Measurements from ENCODE around the gene MEIS2.

Gene MEIS2

DNA sequence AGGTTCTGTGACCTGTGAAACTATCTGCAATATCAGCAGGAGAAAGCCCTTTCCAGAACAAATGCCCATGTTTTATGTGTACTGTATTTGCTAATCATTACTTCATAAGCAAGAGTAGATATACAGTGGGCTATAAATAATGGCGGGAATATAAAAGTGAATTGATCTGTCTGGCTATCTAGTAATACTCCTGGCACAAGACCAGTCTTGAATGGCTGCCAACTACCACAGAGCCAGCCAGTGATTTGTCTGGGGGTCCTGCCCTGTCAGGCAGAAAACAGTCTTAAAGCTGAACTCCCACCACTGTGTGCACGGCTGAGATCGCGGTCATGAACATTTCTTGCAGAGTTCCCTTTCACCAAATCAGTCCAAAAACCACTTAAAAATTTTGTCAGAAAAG is 176.3 kb downstream of the MEIS2 start:
- DNase-seq = no peak

DNA sequence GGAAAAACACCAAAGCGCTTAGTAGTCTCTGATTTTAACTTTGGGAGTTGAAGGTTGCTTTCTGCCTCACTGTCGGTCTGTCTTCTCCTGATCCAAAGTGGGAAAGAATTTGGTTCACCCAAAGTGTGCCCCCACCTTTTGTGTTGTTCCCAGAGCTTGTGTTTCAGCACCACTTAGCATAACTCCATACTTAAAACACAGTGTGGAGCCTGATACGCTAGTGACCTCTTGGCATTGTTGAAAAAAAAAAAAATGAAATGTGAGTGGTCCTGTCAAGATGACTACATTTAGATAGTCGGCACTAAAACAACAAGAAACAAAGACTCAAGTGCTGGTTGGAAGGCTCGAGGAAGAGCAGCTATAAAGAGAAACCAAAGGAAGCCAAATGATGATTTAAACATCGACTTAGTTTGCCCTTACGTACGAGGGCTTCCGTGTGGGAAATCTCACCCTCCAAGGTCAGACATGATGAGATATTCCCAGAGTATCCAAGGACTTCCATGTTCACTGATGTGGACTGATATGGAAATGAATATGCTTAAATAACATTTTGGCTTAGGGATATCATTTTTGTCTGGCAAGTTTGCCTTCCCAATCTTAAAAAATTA is 178.8 kb downstream of the MEIS2 start:
- DNase-seq = no peak

DNA sequence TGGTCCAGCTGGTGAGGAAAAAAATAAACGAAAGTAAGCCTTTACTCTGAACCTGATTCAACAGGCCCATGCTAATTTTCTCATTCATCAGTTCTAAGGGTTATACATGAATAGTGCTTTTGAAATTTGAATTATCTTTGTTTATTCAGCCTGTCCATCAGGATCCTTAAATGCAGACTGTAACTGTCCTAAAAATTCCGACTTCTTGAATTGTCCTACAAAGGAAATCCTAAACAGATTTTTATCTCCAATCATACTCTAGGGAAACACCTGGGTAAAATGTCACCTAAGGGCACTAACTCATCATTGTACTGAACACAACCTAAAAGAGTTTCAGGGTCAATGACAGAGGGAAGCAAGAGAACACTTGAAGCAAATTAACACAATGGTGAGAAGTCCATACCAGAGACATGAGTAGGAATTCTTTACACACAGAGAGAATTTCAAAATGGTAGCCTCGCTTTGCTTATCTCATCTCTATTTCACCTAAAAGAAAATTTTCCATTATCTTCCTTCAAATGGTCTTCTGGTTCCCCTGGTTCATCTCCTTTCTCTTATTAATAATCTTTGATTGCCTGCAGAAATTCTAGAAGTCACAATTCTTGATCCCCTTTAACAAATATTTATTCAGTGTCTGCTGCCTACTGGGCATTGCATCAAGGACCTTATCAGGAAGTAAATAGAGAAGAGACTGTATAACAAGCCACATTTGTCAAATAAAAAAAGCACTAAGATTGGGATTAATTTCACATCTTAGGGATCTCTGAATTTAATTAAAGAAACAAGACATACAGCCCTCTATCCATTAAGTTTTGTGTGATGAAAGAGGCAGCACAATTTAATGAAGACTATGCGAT is 182.7 kb downstream of the MEIS2 start:
- no peak for DNase-seq

DNA sequence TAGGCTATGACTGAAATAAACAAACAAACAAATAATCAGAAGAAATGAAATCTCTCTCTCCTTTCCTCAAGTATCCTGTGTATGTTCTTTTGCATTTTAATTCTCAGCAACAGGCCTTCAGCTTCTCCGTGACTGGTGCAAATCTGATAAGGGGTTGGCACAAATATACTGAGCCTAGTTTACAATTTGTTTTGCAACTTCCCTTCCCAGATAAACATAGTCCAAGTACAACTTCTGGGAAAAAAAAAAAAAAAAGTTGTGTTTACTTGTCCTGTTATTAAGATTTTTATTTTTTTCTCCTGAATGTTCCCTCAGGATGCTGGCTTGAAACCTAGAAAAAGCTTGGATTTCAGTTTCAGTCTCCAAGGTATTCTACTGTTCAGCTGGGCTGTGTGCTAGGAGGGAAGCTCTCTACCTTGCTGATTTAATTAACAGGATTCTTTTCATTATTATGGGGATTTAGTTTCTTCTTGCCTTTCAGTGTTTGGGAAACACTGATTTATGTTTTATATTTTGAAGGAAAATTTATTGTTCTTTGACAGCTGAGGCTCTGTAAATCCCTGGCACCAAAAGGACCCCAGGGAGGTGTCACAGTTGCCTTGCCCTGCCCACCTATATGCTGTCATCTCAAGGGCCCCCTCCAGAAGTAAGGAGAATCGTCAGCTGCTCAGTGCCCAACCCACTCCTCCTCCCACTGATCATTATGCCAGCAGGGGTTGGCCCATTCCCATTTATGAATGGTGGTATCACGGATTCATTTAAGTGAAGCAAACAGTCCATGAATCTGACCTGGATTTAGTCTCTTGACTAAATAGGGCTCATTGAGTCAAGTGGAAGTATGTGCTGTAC is 185.2 kb downstream of the MEIS2 start:
- DNase-seq = no peak

DNA sequence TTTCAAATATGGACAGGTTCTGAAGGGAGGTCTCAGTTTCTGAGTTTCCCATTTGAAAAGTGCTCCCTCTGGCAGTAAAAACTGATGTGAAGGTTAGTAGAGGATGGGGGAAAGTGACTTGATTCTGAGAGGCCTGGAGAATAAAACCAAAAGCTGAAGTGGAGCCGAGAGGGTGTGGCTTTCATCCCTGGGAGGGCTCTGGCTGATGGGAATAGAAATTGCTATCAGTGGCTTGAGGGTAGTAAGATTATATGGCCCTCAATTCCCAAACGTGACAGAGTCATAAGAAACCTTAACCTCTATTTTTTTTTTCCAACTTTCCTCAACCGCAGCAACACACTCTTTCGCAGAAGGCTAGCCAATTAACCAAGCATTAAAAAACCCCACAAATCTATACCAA is 185.9 kb downstream of the MEIS2 start:
- DNase-seq = no peak

DNA sequence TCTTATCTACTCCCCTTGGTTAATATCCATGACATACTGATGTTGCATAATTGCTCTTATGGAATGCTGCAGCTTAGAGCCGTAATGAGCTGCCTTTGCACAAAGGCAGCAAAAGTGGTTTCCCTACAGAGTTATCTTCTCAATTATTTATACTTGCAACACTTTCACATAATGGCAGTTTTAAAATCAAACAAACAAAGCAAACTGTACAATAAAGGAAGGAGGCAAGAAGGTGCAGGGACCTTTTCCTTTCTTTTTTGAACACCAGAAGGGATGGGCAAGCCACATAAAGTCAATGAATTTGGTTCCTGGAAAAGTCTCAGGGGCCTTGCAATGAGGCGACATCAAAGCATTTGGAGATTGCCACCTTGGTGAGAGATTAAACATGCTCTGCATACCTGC is 188.0 kb downstream of the MEIS2 start:
- DNase-seq = no peak

DNA sequence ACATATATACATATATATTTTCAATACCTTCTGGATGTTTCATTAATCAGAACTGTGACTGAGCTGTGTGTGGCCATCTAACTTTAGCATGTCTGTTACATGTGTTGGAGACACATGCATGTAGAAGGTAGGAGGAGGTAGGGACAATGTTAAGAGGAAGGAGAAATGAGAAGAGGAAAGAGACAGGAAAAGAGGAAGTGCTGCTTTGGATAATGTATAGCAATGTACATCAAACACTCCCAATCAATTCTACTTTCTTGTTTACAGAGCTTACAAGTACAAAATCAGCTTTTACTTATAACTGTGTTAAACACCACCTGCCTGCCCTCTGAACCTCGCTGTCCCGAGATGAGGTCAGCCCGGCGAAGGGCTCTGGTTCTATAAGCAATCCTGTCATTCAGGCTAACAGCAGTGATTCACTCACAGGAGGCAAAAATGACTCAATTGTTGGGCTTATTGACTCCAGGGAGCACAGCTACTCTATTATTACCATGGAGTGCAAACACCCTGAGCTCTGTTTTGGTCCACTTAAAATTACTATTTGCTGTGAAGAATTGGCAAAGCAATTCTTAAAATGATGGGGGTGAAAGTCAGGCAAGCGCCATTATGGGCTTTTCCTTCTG is 188.9 kb downstream of the MEIS2 start:
- no peak for DNase-seq

DNA sequence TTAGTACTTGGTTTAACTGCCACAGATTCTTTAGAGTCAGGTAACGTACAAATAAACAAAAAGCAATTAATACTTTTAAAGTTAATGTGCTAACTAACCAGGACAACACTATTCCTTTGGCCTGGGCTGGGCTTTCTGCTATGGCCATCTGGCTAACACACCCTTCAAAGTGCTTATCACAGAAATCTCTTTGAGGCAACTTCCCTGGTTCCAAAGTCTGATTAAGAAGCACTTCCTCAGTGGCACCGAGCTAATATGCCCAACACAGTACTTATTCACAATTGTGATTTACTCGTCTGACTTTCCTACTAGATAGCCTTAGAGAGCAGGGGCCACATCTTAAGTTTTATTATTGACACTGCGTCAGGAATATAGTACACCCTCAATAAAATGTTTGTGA is 191.4 kb downstream of the MEIS2 start:
- DNase-seq = no peak

DNA sequence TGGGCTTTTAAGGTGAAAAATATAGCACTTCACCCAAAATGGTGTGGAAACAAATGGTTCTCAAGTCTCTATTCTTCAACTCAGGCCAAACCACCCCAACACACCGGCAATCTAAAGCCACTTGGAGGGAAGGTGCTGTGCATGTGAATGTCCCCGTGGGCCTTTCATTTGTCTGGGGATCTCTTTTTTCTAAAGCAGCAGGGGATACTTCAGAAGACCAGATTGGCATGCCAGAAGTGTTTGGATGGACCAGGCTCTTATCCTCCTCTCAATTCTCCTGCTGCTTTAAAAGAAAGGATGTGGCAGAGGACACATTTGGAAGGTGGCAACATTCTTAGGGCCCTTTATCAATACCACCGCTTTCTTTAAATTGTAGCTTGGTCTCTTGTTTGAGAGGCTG is 193.1 kb downstream of the MEIS2 start:
- DNase-seq = no peak

DNA sequence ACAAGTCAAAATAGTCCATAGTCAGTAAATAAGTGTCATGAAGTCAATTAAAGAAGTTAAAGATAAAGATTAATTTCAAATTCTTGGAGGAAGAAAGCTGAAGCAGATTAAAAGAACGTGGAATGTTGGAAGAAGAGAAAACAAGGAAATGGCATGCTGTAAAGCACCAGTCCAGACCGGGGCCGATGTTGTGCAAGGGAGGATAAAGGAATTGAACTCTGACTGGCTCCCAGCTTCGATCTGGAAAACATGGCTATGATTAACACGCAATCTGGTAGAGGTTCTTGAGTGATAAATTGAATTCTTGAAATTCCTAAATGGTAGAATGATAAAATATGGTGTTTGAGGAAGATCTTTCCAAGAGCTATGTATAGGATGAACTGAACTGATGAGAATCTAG is 194.4 kb downstream of the MEIS2 start:
- no peak for DNase-seq

DNA sequence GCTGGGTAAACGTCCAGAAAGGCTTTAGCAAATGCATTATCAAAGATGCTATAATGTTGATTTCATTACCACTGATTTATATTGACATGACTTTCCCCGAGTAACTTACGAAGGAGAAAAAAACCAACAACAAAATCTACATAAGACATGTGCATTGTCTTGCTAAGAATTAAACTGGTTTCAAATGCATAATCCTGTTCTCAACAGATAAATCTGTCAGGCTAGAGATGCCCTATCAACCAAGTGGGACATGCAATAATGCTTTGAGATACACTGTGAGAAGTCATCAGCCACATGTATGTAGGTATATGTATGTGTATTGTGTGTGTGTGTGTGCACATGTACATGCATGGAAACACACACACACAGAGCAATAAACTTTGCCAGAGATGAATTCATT is 195.6 kb downstream of the MEIS2 start:
- no peak for DNase-seq

DNA sequence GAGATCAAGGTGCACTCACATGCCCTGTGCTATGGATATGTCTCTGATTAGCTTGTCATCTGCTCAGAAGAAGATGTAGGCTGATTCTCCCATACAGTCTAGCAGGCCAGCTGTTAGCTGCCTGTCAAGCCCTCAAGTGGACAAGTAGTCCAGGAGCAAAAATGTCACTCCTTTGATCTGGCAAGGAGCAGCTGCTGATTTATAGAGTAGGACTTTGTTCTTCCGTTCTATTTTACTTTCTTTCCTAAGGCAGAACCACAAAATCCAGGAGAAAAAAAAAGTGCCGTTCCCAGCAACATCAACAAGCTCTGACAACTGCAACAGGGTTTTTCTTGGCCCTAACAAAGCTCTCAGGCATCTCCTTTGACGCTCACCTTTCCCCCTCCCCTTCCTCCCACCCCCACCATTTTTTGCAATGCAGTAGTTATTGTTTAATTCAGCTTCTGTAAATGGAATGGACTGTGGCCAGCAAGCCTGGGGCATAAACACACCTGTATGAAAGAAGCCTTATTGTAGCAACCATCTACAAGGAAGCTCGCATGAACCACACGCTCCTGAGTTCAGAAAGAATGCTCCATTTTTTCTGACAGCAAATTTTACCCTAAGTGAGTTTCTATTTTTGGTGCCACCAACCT is 196.3 kb downstream of the MEIS2 start:
- no peak for DNase-seq

DNA sequence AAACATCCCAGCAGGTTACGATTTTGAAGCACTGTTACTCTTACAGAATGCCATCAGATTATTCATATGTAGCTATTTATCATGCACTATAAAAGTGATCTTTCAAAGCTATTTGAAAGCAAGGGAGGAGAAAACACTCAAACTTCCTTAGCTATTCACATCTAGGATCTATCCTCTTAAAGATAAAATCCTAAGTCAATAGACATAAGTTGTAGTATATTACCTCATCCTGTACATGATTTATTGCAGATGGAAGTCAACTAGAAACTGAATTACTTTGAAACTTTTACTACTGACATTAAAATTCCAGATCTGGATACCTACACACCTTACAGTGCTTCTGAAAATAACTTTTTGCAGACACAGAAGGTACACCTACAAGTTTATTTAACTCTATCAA is 197.2 kb downstream of the MEIS2 start:
- DNase-seq = no peak

DNA sequence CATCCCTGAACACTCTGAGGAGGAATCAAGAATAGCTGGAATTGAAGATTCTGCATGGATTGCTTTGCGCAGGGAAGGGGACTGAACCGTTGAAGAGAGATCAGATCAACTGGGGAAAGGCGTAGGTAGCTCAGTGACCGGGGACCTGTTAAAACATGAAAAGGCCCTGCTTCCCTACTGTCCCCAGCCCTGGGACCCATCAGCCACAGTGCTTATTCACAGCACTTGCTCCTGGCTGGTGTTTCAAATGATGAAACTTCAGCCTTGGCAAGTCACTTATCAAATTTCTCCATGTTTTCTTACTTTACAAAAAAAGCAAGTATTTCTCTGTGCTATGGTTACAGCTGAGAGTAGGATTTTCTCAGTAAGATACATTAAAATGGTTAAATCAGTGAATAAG is 199.3 kb downstream of the MEIS2 start:
- DNase-seq = no peak

DNA sequence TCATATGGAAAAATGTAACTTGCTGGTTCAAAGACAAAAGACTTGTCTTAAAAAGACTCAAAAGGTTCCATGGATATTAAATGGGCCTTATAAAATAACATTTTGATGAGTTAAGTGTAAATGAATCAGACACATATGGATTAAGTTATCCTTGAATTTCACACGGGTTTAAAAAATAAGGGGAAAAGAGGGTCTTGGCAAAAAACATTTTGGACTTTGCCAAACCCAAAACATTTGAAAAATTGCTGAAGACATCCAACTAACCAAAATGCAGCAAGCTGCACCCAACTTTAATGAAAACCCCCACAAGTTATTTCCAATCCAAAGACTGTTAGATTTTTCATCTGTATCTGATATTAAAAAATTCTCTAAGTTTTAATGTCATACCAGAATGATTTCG is 200.7 kb downstream of the MEIS2 start:
- DNase-seq = no peak

DNA sequence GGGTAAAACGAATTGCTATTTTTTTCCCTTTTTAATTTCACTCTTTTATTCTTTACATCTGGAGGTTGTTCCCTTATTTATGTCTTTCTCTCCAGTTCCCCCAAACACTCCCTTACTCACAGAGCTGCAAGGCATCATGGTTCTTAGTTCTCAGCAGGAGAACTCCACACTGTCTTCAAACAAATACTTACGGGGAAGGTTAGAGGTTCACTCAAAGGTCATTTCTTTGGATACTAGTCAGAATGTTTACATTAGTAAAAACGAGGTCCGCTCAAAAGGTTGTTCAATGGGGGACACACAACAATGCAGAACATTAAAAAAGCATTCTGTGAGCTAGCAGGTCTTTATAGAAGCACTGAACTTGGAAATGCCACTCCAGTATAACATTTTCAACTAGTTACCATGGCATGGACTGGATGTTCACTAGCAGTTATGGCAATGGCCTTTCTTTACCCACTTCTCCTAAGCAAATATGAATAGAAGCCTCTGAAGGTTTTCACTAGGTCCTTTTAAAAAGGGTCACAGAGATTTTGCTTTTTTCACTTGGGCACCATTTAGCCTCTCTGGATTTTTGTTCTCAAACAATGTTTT is 201.7 kb downstream of the MEIS2 start:
- DNase-seq = no peak

DNA sequence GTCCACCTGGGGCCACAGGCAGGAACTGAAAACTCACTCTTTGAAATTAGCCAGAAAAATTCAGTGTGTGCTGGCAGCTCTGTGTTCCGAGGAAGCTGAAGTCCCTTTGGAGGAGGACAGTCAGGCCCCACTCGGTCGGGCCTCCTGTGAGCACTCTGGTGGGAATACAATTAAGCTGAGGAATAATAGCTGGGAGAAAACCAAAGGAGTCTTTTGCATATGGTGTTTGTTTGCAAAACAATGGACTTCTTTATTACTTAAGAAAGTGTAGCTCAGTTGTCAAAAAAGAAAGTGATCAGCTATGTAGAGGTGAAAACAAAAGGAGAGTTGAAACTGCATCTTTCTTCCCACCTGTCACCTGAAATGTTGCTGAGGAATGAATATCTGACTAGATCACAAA is 202.5 kb downstream of the MEIS2 start:
- DNase-seq = no peak

DNA sequence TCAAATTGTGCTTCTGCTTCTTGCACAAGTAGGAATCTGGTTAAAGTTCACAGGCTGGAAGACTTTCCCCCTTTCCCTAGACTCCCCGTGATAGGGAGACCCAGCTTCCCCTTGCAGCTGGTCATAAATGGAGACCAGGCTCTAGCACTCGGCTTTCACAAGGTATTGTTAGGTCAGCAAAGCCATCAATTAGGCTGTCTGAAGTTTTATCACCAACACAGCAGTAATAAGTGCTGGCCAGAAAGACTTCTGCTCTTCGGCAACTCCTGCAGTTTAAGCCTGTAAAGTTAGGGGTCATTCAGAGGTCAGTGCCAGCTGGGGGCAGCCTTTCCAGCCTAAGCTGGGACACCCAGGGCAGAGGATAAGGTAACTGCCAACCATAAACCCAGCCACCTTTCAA is 203.4 kb downstream of the MEIS2 start:
- no peak for DNase-seq

DNA sequence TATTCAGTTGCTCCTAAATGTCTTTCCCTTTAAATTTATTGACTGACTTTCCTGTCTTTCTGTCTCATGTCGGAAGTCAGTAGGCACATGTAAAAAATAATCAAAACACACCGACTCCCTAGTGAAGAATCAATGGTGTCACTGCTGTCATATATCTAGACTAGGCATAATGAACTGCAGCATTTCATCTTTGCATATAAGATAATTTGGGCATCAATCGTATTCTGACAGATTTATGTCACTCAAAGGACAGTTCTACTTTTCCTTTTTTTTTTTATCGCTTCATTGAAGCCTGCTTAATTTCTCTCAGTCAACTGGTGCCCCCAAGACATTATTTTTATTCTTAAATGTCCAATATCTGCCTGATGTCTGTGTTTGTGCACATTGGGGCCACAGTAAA is 206.3 kb downstream of the MEIS2 start:
- DNase-seq = no peak

DNA sequence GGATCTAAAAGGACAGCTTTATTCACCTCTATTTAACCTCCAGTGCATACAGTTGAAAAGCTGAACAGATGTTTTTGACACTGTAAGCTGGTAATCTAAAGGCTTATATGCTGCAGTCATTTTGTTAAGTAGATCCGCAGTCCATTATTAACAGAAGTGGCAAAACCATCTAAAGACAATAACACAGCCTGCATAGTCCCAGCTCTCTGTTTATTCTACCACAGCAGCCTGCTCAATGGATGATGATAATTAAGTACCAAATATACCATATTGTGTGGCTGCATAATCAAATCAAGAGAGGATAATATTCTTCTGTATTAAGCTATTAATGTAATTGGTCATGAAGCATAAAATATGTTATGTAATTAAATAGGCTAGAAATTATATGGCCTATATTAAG is 207.1 kb downstream of the MEIS2 start:
- DNase-seq = no peak

DNA sequence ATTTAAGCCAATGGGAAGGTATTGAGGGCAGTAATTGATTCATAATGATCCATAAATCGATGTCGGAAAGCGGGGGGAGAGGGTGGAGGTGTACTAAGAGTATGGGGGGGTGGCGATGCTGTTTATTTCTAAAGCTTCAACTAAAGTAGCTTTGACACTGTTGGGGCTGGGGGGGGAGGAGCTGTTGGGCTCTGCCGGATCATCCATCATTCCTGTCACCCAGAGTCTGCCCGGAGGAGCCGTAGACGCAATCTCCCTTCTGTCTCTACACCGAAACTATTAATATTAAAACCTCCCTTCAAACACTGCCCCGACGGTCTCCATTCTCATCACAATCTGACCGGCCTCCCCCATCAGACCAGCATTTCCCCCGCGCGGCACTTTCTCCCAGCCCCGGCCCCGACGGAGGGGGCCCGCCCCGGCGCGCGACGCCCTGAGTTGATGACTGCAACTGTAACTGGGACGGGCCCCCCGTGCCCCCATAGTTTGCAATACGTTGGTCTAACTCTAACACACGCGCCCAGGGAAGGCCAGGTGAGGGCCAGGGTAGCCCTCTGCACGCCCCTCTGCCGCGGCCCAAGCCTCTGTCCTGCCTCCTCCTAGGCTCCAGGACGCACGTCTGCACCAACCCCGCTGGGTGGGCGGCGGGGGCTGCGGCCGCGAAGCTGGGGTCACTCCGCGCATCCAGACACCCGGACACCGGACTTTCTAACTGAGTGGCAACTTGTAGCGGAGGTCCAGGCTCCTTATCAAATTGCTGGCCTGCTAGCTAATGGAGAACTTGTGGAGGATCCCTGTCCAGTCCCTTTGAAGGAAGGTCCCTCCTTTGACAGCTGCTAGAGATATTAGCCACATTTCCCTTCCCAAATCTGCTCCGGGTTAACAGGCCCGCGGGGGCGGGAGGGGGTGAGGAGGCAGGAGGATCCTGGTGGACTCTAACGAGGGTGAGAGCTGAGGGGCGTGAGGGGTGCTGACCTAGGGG is 212.0 kb downstream of the MEIS2 start:
- DNase-seq = no peak
